Gastrocnemius medialis (tissue), 4 donors: Measurements from ENCODE around the gene KRT80.

Experiments
- CTCF ChIP-seq, 5 experiments: fragments of 450-650 bp in 3 of 5; fragments of 200-600 bp in 2 of 5; sonication (generic) in 2 of 5; IDR thresholded peaks in 4 of 5; conservative IDR thresholded peaks in 1 of 5; 1 replicate in 4 of 5; 2 replicates in 1 of 5; pipeline ENCODE4 v1.5.1; 2016 to 2019; ENCODE audit warnings: antibody characterized with exemption in 5 of 5, mild to moderate bottlenecking in 3 of 5, moderate library complexity in 3 of 5
- POLR2A ChIP-seq, 2 donors: fragments of 450-650 bp; IDR thresholded peaks; one replicate each; pipeline ENCODE4 v1.6.1; 2017; ENCODE audit warnings: antibody characterized with exemption in 2 of 2, mild to moderate bottlenecking in 2 of 2, moderate library complexity in 2 of 2

- TF ChIP-seq POLR2A (IDR thresholded peaks at IDR 0.05) (no peak), CTCF (IDR thresholded peaks at IDR 0.05 in 4 of 5, conservative IDR thresholded peaks at IDR 0.05 in 1 of 5) (no peak)
These were observed 40.5 kb downstream of the KRT80 start for GRCh38 chr12:52151153-52151836.
